Neuron (in vitro differentiated cells): ENCODE data around the gene TSPAN19.
"Not testable (repeated sequence)": the region's sequence is repeated elsewhere in the genome, so short reads cannot be mapped to it uniquely, and the experiment has no call there.

Experiments used
- H2AFZ ChIP-seq: one replicate; pipeline ENCODE4 v1.6.1; 2013; ENCODE audit warnings: low read depth, mild to moderate bottlenecking, inconsistent platforms, low read length, moderate library complexity
- H3K27me3 ChIP-seq: one replicate; pipeline ENCODE4 v1.6.1; 2013; ENCODE audit warnings: low read length; ENCODE audit not compliant: insufficient read depth
- H3K36me3 ChIP-seq: one replicate; pipeline ENCODE4 v1.6.1; 2013; ENCODE audit warnings: low read length; ENCODE audit not compliant: insufficient read depth
- H3K4me1 ChIP-seq: one replicate; pipeline ENCODE4 v1.6.1; 2013; ENCODE audit warnings: low read length; ENCODE audit not compliant: insufficient read depth
- H3K4me3 ChIP-seq: 2 replicates; pipeline ENCODE4 v1.5.1; 2013; ENCODE audit warnings: mild to moderate bottlenecking, low read length, moderate library complexity
- H3K9me3 ChIP-seq: one replicate; pipeline ENCODE4 v1.6.1; 2013; ENCODE audit warnings: low read length

The TSPAN19 gene

DNA sequence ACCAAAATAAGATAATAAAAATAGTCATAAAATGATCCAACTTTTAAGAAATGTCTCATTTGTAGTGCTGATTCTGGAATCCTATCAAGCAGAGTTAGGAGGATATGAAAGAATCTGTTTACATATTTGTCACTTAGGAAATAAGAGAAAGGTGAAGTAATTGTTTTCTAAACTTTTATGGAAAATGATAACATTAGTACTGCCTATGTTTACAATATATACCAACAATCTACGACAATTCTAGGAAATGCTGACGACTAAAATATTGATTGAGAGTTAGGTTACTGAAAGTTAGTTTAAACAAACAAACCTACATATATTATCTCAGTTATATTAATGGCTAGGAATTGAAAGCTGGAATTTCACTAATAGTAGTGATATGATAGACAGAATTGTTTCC, 18.0 kb downstream of the TSPAN19 start:
- no peaks in the 10 kb centered on the region for H3K9me3 ChIP-seq

DNA sequence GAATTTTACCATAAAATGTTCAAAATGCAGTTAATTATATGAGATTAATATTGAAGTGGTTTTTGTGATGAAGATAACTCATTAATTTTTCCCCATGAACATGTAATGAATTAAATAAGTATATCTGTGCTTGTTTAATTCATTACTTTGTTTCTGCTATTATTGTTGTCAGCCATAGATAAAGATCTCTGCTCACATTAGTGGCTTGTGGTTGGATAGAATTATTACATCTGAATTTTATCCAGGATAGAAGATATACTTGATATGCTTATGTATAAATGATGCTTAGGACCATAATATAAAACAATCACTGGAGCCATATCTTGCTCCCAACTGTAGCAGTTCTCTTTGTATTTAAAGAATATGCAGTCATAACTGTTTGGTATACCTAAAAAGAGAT, 18.5 kb downstream of the TSPAN19 start:
- H3K4me1 ChIP-seq, result peaks cover 6% of the 10 kb centered on the region
- no peaks in the 10 kb centered on the region for H3K27me3 ChIP-seq
- no peaks in the 10 kb centered on the region for H3K9me3 ChIP-seq
- H2AFZ ChIP-seq, result no peak overlapping the region
- H3K36me3 ChIP-seq, result no peaks in the 10 kb centered on the region
- H3K4me3 ChIP-seq, result no peak overlapping the region

More for the DNA sequence above, 18.0 kb downstream of the TSPAN19 start:
- no peak overlapping the region for H2AFZ ChIP-seq
- no peaks in the 10 kb centered on the region for H3K27me3 ChIP-seq
- H3K4me3 ChIP-seq, result no peak overlapping the region
- H3K4me1 ChIP-seq, result peaks cover 6% of the 10 kb centered on the region
- no peaks in the 10 kb centered on the region for H3K36me3 ChIP-seq

DNA sequence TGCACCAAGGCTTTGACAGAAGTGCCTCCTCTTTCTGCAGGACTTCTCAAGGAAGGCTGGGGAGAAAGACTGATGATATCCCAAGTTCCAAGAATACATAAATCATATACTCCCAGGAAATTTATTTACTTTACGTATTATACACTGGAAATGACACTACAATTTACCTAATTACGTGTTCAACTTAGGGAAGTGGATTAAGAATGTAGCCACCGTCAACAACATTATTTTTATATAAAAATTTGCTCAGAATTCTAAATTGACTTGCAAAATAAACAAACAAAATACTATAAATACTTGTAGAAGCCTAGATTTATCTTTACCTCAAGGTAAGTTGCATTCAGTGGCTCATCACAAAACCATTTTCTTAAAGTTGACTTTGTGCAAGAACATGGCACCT, 18.9 kb downstream of the TSPAN19 start:
- Histone ChIP-seq H3K36me3 (no peaks in the 10 kb centered on the region), H2AFZ (no peak overlapping the region), H3K4me1 (peaks cover 6% of the 10 kb centered on the region), H3K27me3 (no peaks in the 10 kb centered on the region), H3K9me3 (no peaks in the 10 kb centered on the region), H3K4me3 (no peak overlapping the region)

DNA sequence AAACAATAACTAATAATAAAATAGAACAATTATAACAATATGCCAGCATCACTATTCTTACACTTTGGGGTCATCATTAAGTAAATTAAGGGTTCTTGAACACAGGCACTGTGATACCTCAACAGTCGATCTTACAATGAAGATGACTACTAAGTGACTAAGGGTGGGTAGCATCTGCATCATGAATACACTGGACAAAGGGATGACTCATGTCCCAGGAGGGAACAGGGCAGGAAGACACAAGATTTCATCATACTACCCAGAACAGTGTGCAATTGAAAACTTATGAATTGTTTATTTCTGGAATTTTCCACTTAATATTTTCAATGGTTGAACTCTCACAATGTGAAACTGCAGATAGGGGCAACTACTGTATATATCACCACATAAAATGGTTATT, 19.7 kb downstream of the TSPAN19 start:
- Histone ChIP-seq H3K4me1 (peaks cover 6% of the 10 kb centered on the region), H3K4me3 (no peak overlapping the region), H2AFZ (no peak overlapping the region), H3K9me3 (no peaks in the 10 kb centered on the region), H3K36me3 (no peaks in the 10 kb centered on the region), H3K27me3 (no peaks in the 10 kb centered on the region)

DNA sequence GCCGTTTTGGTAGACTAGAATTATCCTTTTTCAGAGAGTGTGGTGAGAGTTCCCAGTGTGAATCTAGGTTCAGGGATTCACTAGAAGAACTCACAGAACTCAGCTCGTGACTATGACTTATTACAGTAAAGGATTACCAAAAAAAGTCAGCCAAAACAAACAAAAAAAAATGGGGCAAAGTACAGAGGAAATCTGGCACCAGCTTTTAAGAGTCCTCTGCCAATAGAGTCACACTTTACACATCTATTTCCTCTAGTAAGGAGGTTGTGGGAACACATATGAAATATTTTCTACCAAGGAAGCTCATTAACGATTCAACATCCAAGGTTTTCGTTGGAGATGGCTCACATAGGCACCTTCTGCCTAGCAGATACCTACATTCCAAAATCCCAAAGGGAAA, 28.2 kb downstream of the TSPAN19 start:
- H3K4me1 ChIP-seq, result peaks cover 5% of the 10 kb centered on the region
- H3K9me3 ChIP-seq, result no peaks in the 10 kb centered on the region
- H3K4me3 ChIP-seq, result no peak overlapping the region
- H2AFZ ChIP-seq, result no peak overlapping the region
- H3K27me3 ChIP-seq, result no peaks in the 10 kb centered on the region
- no peaks in the 10 kb centered on the region for H3K36me3 ChIP-seq

DNA sequence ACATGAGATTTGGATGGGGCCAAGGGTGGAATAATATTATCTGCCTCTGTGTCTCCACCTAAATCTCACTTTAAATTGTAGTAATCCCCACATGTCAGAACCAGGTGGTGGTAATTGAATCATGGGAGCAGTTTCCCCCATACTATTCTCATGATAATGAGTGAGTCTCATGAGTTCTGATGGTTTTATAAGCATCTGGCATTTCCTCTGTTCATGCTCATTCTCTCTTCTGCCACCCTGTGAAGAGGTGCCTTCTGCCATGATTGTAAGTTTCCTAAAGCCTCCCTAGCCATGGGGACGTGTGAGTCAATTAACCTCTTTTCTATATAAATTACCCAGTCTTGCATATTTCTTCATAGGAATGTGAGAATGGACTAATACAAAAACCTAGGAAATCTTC, 29.9 kb downstream of the TSPAN19 start:
- no peak overlapping the region for H3K4me3 ChIP-seq
- no peaks in the 10 kb centered on the region for H3K27me3 ChIP-seq
- H3K9me3 ChIP-seq, result peaks cover 2% of the 10 kb centered on the region

DNA sequence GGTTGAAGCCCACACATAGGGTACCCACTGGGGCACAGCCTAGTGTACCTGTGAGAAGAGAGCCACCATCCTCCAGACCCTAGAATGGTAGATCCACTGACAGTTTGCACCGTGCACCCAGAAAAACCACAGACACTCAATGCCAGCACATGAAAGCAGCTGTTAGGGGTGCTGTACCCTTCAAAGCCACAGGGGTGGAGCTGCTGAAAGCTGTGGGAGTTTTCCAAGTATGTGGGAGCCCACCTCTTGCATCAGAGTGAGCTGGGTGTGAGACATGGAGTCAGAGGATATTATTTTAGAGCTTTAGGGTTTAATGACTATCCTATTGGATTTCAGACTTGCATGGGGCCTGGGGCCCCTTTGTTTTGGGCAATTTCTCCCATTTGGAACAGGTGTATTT, 30.5 kb downstream of the TSPAN19 start:
- no peak overlapping the region for H3K4me3 ChIP-seq
- no peak overlapping the region for H2AFZ ChIP-seq
- no peaks in the 10 kb centered on the region for H3K36me3 ChIP-seq
- peaks cover 2% of the 10 kb centered on the region for H3K9me3 ChIP-seq
- H3K4me1 ChIP-seq, result peaks cover 5% of the 10 kb centered on the region
- no peaks in the 10 kb centered on the region for H3K27me3 ChIP-seq

More for the DNA sequence above, 29.9 kb downstream of the TSPAN19 start:
- Histone ChIP-seq H3K36me3 (no peaks in the 10 kb centered on the region), H2AFZ (no peak overlapping the region), H3K4me1 (peaks cover 5% of the 10 kb centered on the region)

DNA sequence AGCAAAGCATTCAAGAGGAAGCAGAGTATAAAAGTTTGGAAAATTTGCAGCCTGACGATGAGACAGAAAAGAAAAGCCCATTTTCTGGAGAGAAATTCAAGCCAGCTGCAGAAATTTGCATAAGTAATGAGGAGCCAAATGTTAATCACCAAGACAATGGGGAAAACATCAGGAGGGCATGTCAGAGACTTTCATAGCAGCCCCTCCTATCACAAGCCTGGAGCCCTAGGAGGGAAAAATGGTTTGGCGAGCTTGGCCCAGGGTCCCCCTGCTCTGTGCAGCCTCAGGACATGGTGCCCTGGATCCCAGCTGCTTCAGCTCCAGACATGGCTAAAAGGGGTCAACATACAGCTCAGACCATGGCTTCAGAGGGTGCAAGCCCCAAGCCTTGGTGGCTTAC, 31.0 kb downstream of the TSPAN19 start:
- not testable (repeated sequence) for H3K36me3 ChIP-seq, H3K4me3 ChIP-seq, H3K27me3 ChIP-seq, H3K4me1 ChIP-seq, H2AFZ ChIP-seq, H3K9me3 ChIP-seq

DNA sequence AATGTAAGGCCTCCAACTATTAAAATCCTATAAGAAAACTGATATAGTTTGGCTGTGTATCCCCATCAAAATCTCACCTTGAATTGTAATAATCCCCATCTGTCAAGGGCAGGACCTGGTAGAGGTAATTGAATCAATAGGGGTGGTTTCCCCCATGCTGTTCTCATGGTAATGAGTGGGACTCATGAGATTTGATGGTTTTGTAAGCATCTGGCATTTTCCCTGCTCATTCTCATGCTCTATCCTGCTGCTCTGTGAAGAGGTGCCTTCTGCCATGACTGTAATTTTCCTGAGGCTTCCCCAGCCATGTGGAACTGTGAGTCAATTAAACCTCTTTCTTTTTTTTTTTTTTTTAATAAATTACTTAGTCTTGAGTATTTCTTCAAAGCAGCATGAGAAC, 31.9 kb downstream of the TSPAN19 start:
- H3K4me1 ChIP-seq, result peaks cover 5% of the 10 kb centered on the region
- H2AFZ ChIP-seq, result no peak overlapping the region
- H3K27me3 ChIP-seq, result no peaks in the 10 kb centered on the region
- H3K9me3 ChIP-seq, result peaks cover 2% of the 10 kb centered on the region
- H3K36me3 ChIP-seq, result no peaks in the 10 kb centered on the region
- H3K4me3 ChIP-seq, result no peak overlapping the region

DNA sequence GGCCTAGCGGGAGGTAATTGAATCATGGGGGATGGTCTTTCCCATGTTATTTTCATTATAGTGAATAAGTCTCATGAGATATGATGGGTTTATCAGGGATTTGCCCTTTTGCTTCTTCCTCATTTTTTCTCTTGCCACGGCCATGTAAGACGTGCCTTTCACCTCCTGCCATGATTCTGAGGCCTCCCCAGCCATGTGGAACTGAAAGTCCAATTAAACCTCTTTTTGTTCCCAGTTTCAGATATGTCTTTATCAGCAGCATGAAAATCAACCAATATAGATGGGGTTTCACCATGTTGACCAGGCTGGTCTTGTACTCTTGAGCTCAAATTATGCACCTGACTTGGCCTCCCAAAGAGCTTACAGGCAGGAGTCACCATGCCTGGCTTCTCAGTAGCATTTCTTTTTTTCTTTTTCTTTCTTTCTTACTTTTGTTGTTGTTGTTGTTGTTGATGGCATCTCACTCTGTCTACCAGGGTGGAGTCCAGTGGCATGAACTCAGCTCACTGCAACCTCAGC, 33.2 kb downstream of the TSPAN19 start:
- Histone ChIP-seq H3K36me3 (no peaks in the 10 kb centered on the region), H3K9me3 (peaks cover 2% of the 10 kb centered on the region), H3K4me3 (no peak overlapping the region), H3K27me3 (no peaks in the 10 kb centered on the region), H2AFZ (no peak overlapping the region), H3K4me1 (peaks cover 5% of the 10 kb centered on the region)

DNA sequence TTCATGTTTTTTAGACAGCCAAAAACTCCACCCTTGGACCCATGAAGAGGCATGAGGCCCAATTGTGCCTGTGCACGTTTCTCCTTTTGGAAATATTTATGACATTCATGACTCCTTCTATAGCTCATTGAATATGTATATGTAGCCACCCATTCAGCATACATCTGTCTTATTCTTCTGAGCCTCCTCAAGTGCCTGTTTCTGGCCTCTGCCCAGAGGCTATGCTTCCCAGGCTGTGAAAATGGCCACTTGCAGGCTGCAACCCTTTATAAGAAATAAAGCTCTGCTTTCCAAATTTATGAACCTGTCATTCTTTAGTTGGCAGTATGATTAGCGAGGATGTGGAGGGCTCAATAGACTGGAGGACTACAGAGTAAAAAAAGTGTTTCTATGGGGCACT, 35.3 kb downstream of the TSPAN19 start:
- H3K4me3 ChIP-seq, result no peak overlapping the region
- H3K9me3 ChIP-seq, result peaks cover 2% of the 10 kb centered on the region
- peaks cover 5% of the 10 kb centered on the region for H3K4me1 ChIP-seq
- no peaks in the 10 kb centered on the region for H3K36me3 ChIP-seq
- no peak overlapping the region for H2AFZ ChIP-seq
- H3K27me3 ChIP-seq, result no peaks in the 10 kb centered on the region

DNA sequence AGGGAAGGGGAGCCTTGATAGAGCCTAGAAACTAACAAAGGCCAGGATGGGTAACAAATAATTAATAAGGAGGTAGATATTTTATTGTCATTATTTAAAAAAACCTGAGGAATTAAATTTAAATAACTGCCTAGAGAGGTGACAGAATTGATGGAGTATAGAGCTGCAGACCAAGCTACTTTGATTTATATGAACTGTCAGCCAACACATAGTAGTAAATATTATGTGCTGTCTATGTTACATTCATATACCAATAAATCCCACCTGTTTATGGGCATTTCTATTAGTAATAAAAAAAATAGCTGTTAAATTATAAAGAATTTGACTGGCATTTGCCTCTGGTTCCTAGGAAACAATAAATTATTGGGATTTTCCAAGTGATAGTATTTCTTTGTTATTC, 37.7 kb downstream of the TSPAN19 start:
- no peak overlapping the region for H2AFZ ChIP-seq
- no peak overlapping the region for H3K4me3 ChIP-seq
- H3K9me3 ChIP-seq, result peaks cover 2% of the 10 kb centered on the region
- H3K4me1 ChIP-seq, result peaks cover 19% of the 10 kb centered on the region
- H3K36me3 ChIP-seq, result no peaks in the 10 kb centered on the region
- no peaks in the 10 kb centered on the region for H3K27me3 ChIP-seq

DNA sequence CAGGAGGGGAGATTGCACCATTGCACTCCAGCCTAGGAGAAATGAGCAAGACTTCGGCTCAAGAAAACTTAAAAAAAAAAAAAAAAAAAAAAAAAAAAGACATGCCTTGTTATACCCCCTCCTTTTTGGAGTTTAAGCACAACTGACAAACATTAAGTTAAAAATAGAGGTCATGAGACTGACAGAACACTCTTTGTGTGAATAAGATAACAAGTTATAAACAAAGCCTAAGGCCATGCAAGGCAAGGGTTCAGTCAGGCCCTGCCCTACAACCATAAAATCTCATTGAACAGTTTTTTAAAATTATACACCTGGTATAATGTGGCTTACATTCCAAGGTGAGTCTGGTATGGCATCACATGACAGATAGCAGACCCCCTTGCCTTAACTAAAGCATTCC, 39.3 kb downstream of the TSPAN19 start:
- Histone ChIP-seq H3K4me3 (no peak overlapping the region), H3K9me3 (no peaks in the 10 kb centered on the region)

DNA sequence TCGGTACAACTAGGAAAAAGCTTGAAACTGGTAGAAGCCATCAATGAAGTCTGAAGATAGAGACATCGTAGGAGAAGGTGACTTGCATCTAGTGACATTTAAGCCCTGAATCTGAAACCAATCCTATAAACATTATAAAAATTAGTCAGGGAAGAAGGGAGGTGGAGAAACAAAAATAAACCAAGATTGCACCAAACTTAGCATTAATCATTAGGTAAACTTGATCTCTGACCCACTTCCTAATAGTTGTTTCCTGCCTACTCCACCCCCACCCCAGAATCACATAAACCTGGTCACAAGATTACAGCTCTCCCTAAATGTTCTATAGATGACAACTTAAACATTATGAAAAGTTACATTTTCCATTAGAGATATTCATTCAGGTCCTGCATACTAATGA, 40.4 kb downstream of the TSPAN19 start:
- H3K9me3 ChIP-seq, result no peaks in the 10 kb centered on the region
- H2AFZ ChIP-seq, result no peak overlapping the region
- no peak overlapping the region for H3K4me3 ChIP-seq
- peaks cover 19% of the 10 kb centered on the region for H3K4me1 ChIP-seq
- no peaks in the 10 kb centered on the region for H3K27me3 ChIP-seq
- H3K36me3 ChIP-seq, result no peaks in the 10 kb centered on the region

More for the DNA sequence above, 39.3 kb downstream of the TSPAN19 start:
- Histone ChIP-seq H3K27me3 (no peaks in the 10 kb centered on the region), H3K4me1 (peaks cover 19% of the 10 kb centered on the region), H2AFZ (no peak overlapping the region), H3K36me3 (no peaks in the 10 kb centered on the region)
